ENCODE results near the gene TYMP. TPM values are rescaled to one million over a fixed set of nuclear protein-coding genes. Genes with fewer than 3 reads are reported as not detected.

TYMP gene
- total and polyA plus RNA-seq, 10 of the 15 experiments (the other 5 are each of a cell fraction or from before 2014, with no cell fraction given) = 0.42 to 57.8 (median 24.6) TPM

DNA sequence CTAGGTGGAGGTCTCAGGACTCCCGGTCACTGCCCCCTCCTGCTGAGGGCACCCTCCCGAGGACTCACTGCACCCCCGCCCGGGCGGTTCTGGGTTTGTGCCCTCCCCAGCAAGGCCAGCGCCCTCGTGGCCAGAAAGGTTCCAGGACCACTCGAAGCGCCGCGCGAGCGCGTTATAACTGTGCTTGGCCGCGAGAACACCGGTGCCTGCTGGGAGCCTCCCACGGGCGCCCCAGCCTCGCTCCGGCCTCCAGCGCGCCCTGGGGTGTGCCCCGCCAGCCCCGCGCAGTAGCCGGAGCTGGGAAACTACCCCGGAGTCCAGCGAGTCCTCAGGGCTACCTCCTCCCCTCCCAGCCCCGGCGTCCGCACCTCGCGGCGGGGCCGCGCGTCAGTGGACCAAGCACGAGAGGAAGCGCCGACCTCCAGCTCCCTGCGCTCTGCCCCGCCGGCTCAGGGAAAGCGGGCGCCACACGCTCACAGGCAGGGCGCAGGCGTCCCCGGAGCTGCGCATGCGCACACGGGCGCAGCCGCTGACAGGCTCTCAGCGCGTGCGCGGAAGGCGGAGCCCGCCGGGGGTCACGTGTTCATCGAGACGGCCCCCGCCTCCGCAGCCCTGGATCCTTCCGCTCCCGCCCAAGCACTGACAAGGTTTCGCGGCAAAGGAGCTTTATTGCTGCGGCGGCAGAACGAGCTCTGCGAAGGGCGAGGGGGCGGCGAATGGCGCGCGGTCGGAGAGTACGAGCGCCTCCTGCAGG is 4.5 kb downstream of the TYMP start, which contains the start of gene SCO2 (continued):
- TF ChIP-seq SIN3A (IDR thresholded peaks at IDR 0.05; ENCODE audit: low read depth, low read length) (no peak; the same call in 1 of the 2 replicates), HDAC6 (IDR thresholded peaks at IDR 0.05; ENCODE audit: unreplicated experiment) (no peak), LARP7 (IDR thresholded peaks at IDR 0.05) (peak; percentile 59), IKZF2 (IDR thresholded peaks at IDR 0.05) (peak in 1 of 2 experiments; percentile 7; a peak in 1 of 4 replicates), ATF7 (IDR thresholded peaks at IDR 0.05; ENCODE audit: low read depth) (no peak), TCF12 (IDR thresholded peaks at IDR 0.05; ENCODE audit: low read depth, low read length) (no peak), PAX8 (IDR thresholded peaks at IDR 0.05) (no peak), MXI1 (IDR thresholded peaks at IDR 0.05; ENCODE audit: low read depth, low read length) (peak; percentile 71), BMI1 (IDR thresholded peaks at IDR 0.05; ENCODE audit: borderline replicate concordance) (no peak), MTA2 (IDR thresholded peaks at IDR 0.05; ENCODE audit: low read depth) (no peak), ZNF274 (IDR thresholded peaks at IDR 0.05; ENCODE audit: insufficient read depth, insufficient read length) (no peak)
- TF ChIP-seq, protein P1, sequence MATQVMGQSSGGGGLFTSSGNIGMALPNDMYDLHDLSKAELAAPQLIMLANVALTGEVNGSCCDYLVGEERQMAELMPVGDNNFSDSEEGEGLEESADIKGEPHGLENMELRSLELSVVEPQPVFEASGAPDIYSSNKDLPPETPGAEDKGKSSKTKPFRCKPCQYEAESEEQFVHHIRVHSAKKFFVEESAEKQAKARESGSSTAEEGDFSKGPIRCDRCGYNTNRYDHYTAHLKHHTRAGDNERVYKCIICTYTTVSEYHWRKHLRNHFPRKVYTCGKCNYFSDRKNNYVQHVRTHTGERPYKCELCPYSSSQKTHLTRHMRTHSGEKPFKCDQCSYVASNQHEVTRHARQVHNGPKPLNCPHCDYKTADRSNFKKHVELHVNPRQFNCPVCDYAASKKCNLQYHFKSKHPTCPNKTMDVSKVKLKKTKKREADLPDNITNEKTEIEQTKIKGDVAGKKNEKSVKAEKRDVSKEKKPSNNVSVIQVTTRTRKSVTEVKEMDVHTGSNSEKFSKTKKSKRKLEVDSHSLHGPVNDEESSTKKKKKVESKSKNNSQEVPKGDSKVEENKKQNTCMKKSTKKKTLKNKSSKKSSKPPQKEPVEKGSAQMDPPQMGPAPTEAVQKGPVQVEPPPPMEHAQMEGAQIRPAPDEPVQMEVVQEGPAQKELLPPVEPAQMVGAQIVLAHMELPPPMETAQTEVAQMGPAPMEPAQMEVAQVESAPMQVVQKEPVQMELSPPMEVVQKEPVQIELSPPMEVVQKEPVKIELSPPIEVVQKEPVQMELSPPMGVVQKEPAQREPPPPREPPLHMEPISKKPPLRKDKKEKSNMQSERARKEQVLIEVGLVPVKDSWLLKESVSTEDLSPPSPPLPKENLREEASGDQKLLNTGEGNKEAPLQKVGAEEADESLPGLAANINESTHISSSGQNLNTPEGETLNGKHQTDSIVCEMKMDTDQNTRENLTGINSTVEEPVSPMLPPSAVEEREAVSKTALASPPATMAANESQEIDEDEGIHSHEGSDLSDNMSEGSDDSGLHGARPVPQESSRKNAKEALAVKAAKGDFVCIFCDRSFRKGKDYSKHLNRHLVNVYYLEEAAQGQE (IDR thresholded peaks at IDR 0.05; ENCODE audit: low read depth, low read length) = no peak
- TF ChIP-seq, protein P2, sequence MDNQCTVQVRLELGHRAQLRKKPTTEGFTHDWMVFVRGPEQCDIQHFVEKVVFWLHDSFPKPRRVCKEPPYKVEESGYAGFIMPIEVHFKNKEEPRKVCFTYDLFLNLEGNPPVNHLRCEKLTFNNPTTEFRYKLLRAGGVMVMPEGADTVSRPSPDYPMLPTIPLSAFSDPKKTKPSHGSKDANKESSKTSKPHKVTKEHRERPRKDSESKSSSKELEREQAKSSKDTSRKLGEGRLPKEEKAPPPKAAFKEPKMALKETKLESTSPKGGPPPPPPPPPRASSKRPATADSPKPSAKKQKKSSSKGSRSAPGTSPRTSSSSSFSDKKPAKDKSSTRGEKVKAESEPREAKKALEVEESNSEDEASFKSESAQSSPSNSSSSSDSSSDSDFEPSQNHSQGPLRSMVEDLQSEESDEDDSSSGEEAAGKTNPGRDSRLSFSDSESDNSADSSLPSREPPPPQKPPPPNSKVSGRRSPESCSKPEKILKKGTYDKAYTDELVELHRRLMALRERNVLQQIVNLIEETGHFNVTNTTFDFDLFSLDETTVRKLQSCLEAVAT (IDR thresholded peaks at IDR 0.05) = no peak
- TF ChIP-seq, protein P3, sequence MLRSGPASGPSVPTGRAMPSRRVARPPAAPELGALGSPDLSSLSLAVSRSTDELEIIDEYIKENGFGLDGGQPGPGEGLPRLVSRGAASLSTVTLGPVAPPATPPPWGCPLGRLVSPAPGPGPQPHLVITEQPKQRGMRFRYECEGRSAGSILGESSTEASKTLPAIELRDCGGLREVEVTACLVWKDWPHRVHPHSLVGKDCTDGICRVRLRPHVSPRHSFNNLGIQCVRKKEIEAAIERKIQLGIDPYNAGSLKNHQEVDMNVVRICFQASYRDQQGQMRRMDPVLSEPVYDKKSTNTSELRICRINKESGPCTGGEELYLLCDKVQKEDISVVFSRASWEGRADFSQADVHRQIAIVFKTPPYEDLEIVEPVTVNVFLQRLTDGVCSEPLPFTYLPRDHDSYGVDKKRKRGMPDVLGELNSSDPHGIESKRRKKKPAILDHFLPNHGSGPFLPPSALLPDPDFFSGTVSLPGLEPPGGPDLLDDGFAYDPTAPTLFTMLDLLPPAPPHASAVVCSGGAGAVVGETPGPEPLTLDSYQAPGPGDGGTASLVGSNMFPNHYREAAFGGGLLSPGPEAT (IDR thresholded peaks at IDR 0.05; ENCODE audit: low read depth) = no peak
- TF ChIP-seq, protein P4, sequence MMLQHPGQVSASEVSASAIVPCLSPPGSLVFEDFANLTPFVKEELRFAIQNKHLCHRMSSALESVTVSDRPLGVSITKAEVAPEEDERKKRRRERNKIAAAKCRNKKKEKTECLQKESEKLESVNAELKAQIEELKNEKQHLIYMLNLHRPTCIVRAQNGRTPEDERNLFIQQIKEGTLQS (IDR thresholded peaks at IDR 0.05; ENCODE audit: borderline replicate concordance, extremely low read depth, low read depth, low read length) = peak; percentile 82; the same call in 1 of the 2 replicates
- TF ChIP-seq, protein P5, sequence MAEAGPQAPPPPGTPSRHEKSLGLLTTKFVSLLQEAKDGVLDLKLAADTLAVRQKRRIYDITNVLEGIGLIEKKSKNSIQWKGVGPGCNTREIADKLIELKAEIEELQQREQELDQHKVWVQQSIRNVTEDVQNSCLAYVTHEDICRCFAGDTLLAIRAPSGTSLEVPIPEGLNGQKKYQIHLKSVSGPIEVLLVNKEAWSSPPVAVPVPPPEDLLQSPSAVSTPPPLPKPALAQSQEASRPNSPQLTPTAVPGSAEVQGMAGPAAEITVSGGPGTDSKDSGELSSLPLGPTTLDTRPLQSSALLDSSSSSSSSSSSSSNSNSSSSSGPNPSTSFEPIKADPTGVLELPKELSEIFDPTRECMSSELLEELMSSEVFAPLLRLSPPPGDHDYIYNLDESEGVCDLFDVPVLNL (IDR thresholded peaks at IDR 0.05; ENCODE audit: low read depth, low read length) = peak; percentile 53; the same call in 1 of the 2 replicates
- TF ChIP-seq, protein P6, sequence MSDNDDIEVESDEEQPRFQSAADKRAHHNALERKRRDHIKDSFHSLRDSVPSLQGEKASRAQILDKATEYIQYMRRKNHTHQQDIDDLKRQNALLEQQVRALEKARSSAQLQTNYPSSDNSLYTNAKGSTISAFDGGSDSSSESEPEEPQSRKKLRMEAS (IDR thresholded peaks at IDR 0.05; ENCODE audit: low read depth, low read length) = peak; percentile 88
